Measurements from ENCODE around the gene EYS.

- no peak for TF ChIP-seq SP4 (IDR thresholded peaks at IDR 0.05; ENCODE audit: low read length)
- no peak for TF ChIP-seq EZH2 (IDR thresholded peaks at IDR 0.05; ENCODE audit: low read depth, low read length, severe bottlenecking)
- TF ChIP-seq CTCF (IDR thresholded peaks at IDR 0.05; ENCODE audit: control extremely low read depth in 1 of 3, insufficient read depth in 1 of 3, low read depth in 1 of 3, low read length in 3 of 3): no peak
- TF ChIP-seq YY1 (IDR thresholded peaks at IDR 0.05; ENCODE audit: low read depth, low read length): no peak
- TF ChIP-seq EGR1 (IDR thresholded peaks at IDR 0.05; ENCODE audit: borderline replicate concordance, low read depth, low read length): no peak
- TF ChIP-seq GABPA (IDR thresholded peaks at IDR 0.05; ENCODE audit: borderline replicate concordance, insufficient read depth, low read length): no peak
Observed at GRCh38 chr6:65148839-65149238, 558.2 kb downstream of the EYS start.

All from H1 (cell line).